ENCODE results near the gene FAM234A. TPM values are rescaled to one million over a fixed set of nuclear protein-coding genes. Genes with fewer than 3 reads are reported as not detected.

The FAM234A gene
- total RNA-seq, 2 experiments from 2014 or later: 10.9 to 26.8 TPM

GRCh38 chr16:314351-314750 is 79.7 kb downstream of the FAM234A start:
- no peaks in the 10 kb centered on the region for H3K9me3 ChIP-seq (ENCODE audit: low read length)
- H3K79me2 ChIP-seq (ENCODE audit: insufficient read depth, low read depth, low read length): no peaks in the 10 kb centered on the region
- TF ChIP-seq EZH2phosphoT487 (IDR thresholded peaks at IDR 0.05; ENCODE audit: borderline replicate concordance, low read depth, low read length): no peak
- no peak for TF ChIP-seq CTCF (conservative IDR thresholded peaks at IDR 0.05; ENCODE audit: low read length)
- H3K9me2 ChIP-seq (ENCODE audit: insufficient read depth, low read length): no peaks in the 10 kb centered on the region
- POLR2A ChIA-PET: no interaction called here
- H3K36me3 ChIP-seq (ENCODE audit: insufficient read depth, low read length): peaks cover 9% of the 10 kb centered on the region; the same call in 1 of the 2 replicates
- no peak overlapping the region for H3K4me3 ChIP-seq (ENCODE audit: low read depth, low read length, poor library complexity, severe bottlenecking)
- no peak for DNase-seq (ENCODE audit: low spot score)
- H3K4me2 ChIP-seq (ENCODE audit: low read length): no peak overlapping the region
- H3K4me1 ChIP-seq (ENCODE audit: insufficient read depth, low read length, poor library complexity, severe bottlenecking): no peaks in the 10 kb centered on the region
- CTCF ChIA-PET (ENCODE audit: unreplicated experiment): no interaction called here
- peaks cover 4% of the 10 kb centered on the region; the same call in 1 of the 2 replicates for H4K20me1 ChIP-seq (ENCODE audit: insufficient read depth, low read length)
- H2AFZ ChIP-seq (ENCODE audit: low read length): no peak overlapping the region
- BruUV-seq (replicated peaks): no TSS peak
- no peak overlapping the region for H3K27ac ChIP-seq (ENCODE audit: low read depth, low read length, poor library complexity, severe bottlenecking)
- intact Hi-C loops (cut with micrococcal nuclease; ENCODE audit: unreplicated experiment): no loop called here

GRCh38 chr16:314795-315299 is 80.2 kb downstream of the FAM234A start:
- Histone ChIP-seq H3K27ac (ENCODE audit: low read depth, low read length, poor library complexity, severe bottlenecking) (no peak overlapping the region), H3K36me3 (ENCODE audit: insufficient read depth, low read length) (peaks cover 9% of the 10 kb centered on the region; the same call in 1 of the 2 replicates), H3K9me3 (ENCODE audit: low read length) (no peaks in the 10 kb centered on the region), H3K9me2 (ENCODE audit: insufficient read depth, low read length) (no peaks in the 10 kb centered on the region), H4K20me1 (ENCODE audit: insufficient read depth, low read length) (peaks cover 4% of the 10 kb centered on the region; the same call in 1 of the 2 replicates), H3K4me3 (ENCODE audit: low read depth, low read length, poor library complexity, severe bottlenecking) (no peak overlapping the region), H2AFZ (ENCODE audit: low read length) (no peak overlapping the region), H3K79me2 (ENCODE audit: insufficient read depth, low read depth, low read length) (no peaks in the 10 kb centered on the region), H3K4me2 (ENCODE audit: low read length) (no peak overlapping the region), H3K4me1 (ENCODE audit: insufficient read depth, low read length, poor library complexity, severe bottlenecking) (no peaks in the 10 kb centered on the region)
- POLR2A ChIA-PET: interaction anchor here (0.6 kb wide), 1 partner anchor 153 kb away, joined by 5 read pairs; no protein-coding TSS in a partner anchor
- no peak for TF ChIP-seq EZH2phosphoT487 (IDR thresholded peaks at IDR 0.05; ENCODE audit: borderline replicate concordance, low read depth, low read length)
- TF ChIP-seq CTCF (conservative IDR thresholded peaks at IDR 0.05; ENCODE audit: low read length): no peak
- CTCF ChIA-PET (ENCODE audit: unreplicated experiment): no interaction called here
- no peak for DNase-seq (ENCODE audit: low spot score)
- no TSS peak for BruUV-seq (replicated peaks)
- intact Hi-C loops (cut with micrococcal nuclease; ENCODE audit: unreplicated experiment): no loop called here

Other genes starting within 250 kb of the FAM234A start
- 26.2 and 28.6 TPM in 2 replicates for gene POLR3K, start 181.2 kb upstream of the FAM234A start, total RNA-seq (2014; rRNA removed; shearing (Covaris generic))
- 73.6 and 74.1 TPM in 2 replicates for gene POLR3K, start 181.2 kb upstream of the FAM234A start, total RNA-seq (2022)
- gene SNRNP25, start 181.0 kb upstream of the FAM234A start, total RNA-seq (2014; rRNA removed; shearing (Covaris generic)): 61.4 and 68.1 TPM in 2 replicates
- 63.0 and 68.3 TPM in 2 replicates for gene SNRNP25, start 181.0 kb upstream of the FAM234A start, total RNA-seq (2022)
- gene RHBDF1, start 162.2 kb upstream of the FAM234A start, total RNA-seq (2014; rRNA removed; shearing (Covaris generic)): 0.10 and 0.13 TPM in 2 replicates
- gene RHBDF1, start 162.2 kb upstream of the FAM234A start, total RNA-seq (2022): 0.66 and 0.68 TPM in 2 replicates
- 119 and 126 TPM in 2 replicates for gene MPG, start 156.6 kb upstream of the FAM234A start, total RNA-seq (2014; rRNA removed; shearing (Covaris generic))
- gene MPG, start 156.6 kb upstream of the FAM234A start, total RNA-seq (2022): 54.2 and 58.1 TPM in 2 replicates
- gene NPRL3, start 96.1 kb upstream of the FAM234A start, total RNA-seq (2014; rRNA removed; shearing (Covaris generic)): 12.8 and 14.2 TPM in 2 replicates
- 50.2 and 50.9 TPM in 2 replicates for gene NPRL3, start 96.1 kb upstream of the FAM234A start, total RNA-seq (2022)
- not detected in 2 replicates for gene HBZ, start 82.2 kb upstream of the FAM234A start, total RNA-seq (2014; rRNA removed; shearing (Covaris generic))
- gene HBZ, start 82.2 kb upstream of the FAM234A start, total RNA-seq (2022): not detected in 2 replicates
- not detected in 2 replicates for gene HBM, start 68.8 kb upstream of the FAM234A start, total RNA-seq (2014; rRNA removed; shearing (Covaris generic))
- not detected in 2 replicates for gene HBM, start 68.8 kb upstream of the FAM234A start, total RNA-seq (2022)
- gene HBA2, start 61.9 kb upstream of the FAM234A start, total RNA-seq (2014; rRNA removed; shearing (Covaris generic)): not detected in 2 replicates
- not detected in 2 replicates for gene HBA2, start 61.9 kb upstream of the FAM234A start, total RNA-seq (2022)
- gene HBA1, start 58.1 kb upstream of the FAM234A start, total RNA-seq (2014; rRNA removed; shearing (Covaris generic)): not detected in 2 replicates
- not detected in 2 replicates for gene HBA1, start 58.1 kb upstream of the FAM234A start, total RNA-seq (2022)
- gene HBQ1, start 54.4 kb upstream of the FAM234A start, total RNA-seq (2014; rRNA removed; shearing (Covaris generic)): not detected in 2 replicates
- gene HBQ1, start 54.4 kb upstream of the FAM234A start, total RNA-seq (2022): not detected in 2 replicates
- gene LUC7L, start 5.4 kb upstream of the FAM234A start, total RNA-seq (2014; rRNA removed; shearing (Covaris generic)): 90.5 and 92.6 TPM in 2 replicates
- 81.4 and 90.6 TPM in 2 replicates for gene LUC7L, start 5.4 kb upstream of the FAM234A start, total RNA-seq (2022)
- not detected in 2 replicates for gene RGS11, start 41.1 kb downstream of the FAM234A start, total RNA-seq (2014; rRNA removed; shearing (Covaris generic))
- gene RGS11, start 41.1 kb downstream of the FAM234A start, total RNA-seq (2022): not detected in 2 replicates
- gene ARHGDIG, start 45.8 kb downstream of the FAM234A start, total RNA-seq (2014; rRNA removed; shearing (Covaris generic)): not detected in 2 replicates
- not detected in 2 replicates for gene ARHGDIG, start 45.8 kb downstream of the FAM234A start, total RNA-seq (2022)
- not detected in 2 replicates for gene PDIA2, start 48.3 kb downstream of the FAM234A start, total RNA-seq (2014; rRNA removed; shearing (Covaris generic))
- not detected in 2 replicates for gene PDIA2, start 48.3 kb downstream of the FAM234A start, total RNA-seq (2022)
- gene AXIN1, start 117.9 kb downstream of the FAM234A start, total RNA-seq (2014; rRNA removed; shearing (Covaris generic)): 30.3 and 30.6 TPM in 2 replicates
- 29.0 and 29.8 TPM in 2 replicates for gene AXIN1, start 117.9 kb downstream of the FAM234A start, total RNA-seq (2022)
- 113 and 134 TPM in 2 replicates for gene MRPL28, start 135.7 kb downstream of the FAM234A start, total RNA-seq (2014; rRNA removed; shearing (Covaris generic))
- 78.1 and 84.6 TPM in 2 replicates for gene MRPL28, start 135.7 kb downstream of the FAM234A start, total RNA-seq (2022)
- gene PGAP6, start 147.2 kb downstream of the FAM234A start, total RNA-seq (2014; rRNA removed; shearing (Covaris generic)): 40.1 and 50.6 TPM in 2 replicates
- 34.3 and 41.2 TPM in 2 replicates for gene PGAP6, start 147.2 kb downstream of the FAM234A start, total RNA-seq (2022)
- 25.0 and 28.3 TPM in 2 replicates for gene NME4, start 162.4 kb downstream of the FAM234A start, total RNA-seq (2014; rRNA removed; shearing (Covaris generic))
- gene NME4, start 162.4 kb downstream of the FAM234A start, total RNA-seq (2022): 24.3 and 25.0 TPM in 2 replicates
- 7.5 and 8.0 TPM in 2 replicates for gene DECR2, start 167.1 kb downstream of the FAM234A start, total RNA-seq (2014; rRNA removed; shearing (Covaris generic))
- gene DECR2, start 167.1 kb downstream of the FAM234A start, total RNA-seq (2022): 14.4 and 15.9 TPM in 2 replicates
- 29.0 and 29.9 TPM in 2 replicates for gene RAB11FIP3, start 190.8 kb downstream of the FAM234A start, total RNA-seq (2014; rRNA removed; shearing (Covaris generic))
- gene RAB11FIP3, start 190.8 kb downstream of the FAM234A start, total RNA-seq (2022): 47.5 and 51.2 TPM in 2 replicates